Measurements from ENCODE around the gene ZNF254.
"Not testable (repeated sequence)": the region's sequence is repeated elsewhere in the genome, so short reads cannot be mapped to it uniquely, and the experiment has no call there.

The ZNF254 gene

GRCh38 chr19:24063295-24063694 lies 23.7 kb upstream of the ZNF254 start:
- Mint-ChIP-seq H3K27ac (no peak overlapping the region), H3K4me1 (no peaks in the 10 kb centered on the region), H3K36me3 (peaks cover 35% of the 10 kb centered on the region), H3K4me3 (no peak overlapping the region), H3K27me3 (no peaks in the 10 kb centered on the region), H3K9me3 (no peaks in the 10 kb centered on the region)

GRCh38 chr19:24064175-24064574 lies 22.8 kb upstream of the ZNF254 start:
- Mint-ChIP-seq H3K27ac (no peak overlapping the region), H3K9me3 (no peaks in the 10 kb centered on the region), H3K36me3 (peaks cover 30% of the 10 kb centered on the region), H3K4me1 (no peaks in the 10 kb centered on the region), H3K4me3 (no peak overlapping the region), H3K27me3 (no peaks in the 10 kb centered on the region)

- Mint-ChIP-seq H3K4me1 (no peaks in the 10 kb centered on the region), H3K36me3 (peaks cover 22% of the 10 kb centered on the region), H3K4me3 (no peak overlapping the region), H3K9me3 (no peaks in the 10 kb centered on the region), H3K27me3 (no peaks in the 10 kb centered on the region), H3K27ac (no peak overlapping the region)
Observed at GRCh38 chr19:24065243-24065642, 21.7 kb upstream of the ZNF254 start.

GRCh38 chr19:24065865-24066604 lies 21.0 kb upstream of the ZNF254 start:
- H3K36me3 Mint-ChIP-seq = peaks cover 14% of the 10 kb centered on the region
- no peaks in the 10 kb centered on the region for H3K4me1 Mint-ChIP-seq
- no peak overlapping the region for H3K27ac Mint-ChIP-seq
- no peaks in the 10 kb centered on the region for H3K27me3 Mint-ChIP-seq
- no peak overlapping the region for H3K4me3 Mint-ChIP-seq
- no peaks in the 10 kb centered on the region for H3K9me3 Mint-ChIP-seq

GRCh38 chr19:24069905-24070657 lies 16.9 kb upstream of the ZNF254 start:
- no peaks in the 10 kb centered on the region for H3K27me3 Mint-ChIP-seq
- no peak overlapping the region for H3K27ac Mint-ChIP-seq
- no peaks in the 10 kb centered on the region for H3K9me3 Mint-ChIP-seq
- no peak overlapping the region for H3K4me3 Mint-ChIP-seq
- H3K4me1 Mint-ChIP-seq = peaks cover 1% of the 10 kb centered on the region
- H3K36me3 Mint-ChIP-seq = peaks cover 24% of the 10 kb centered on the region

GRCh38 chr19:24071078-24071477 lies 15.9 kb upstream of the ZNF254 start:
- H3K9me3 Mint-ChIP-seq = no peaks in the 10 kb centered on the region
- H3K27me3 Mint-ChIP-seq = no peaks in the 10 kb centered on the region
- H3K27ac Mint-ChIP-seq = no peak overlapping the region
- H3K4me1 Mint-ChIP-seq = peaks cover 4% of the 10 kb centered on the region
- H3K36me3 Mint-ChIP-seq = peaks cover 25% of the 10 kb centered on the region
- H3K4me3 Mint-ChIP-seq = no peak overlapping the region

GRCh38 chr19:24072720-24073119 lies 14.3 kb upstream of the ZNF254 start:
- H3K27ac Mint-ChIP-seq = no peak overlapping the region
- H3K36me3 Mint-ChIP-seq = peaks cover 22% of the 10 kb centered on the region

GRCh38 chr19:24073807-24074206 lies 13.2 kb upstream of the ZNF254 start:
- H3K27me3 Mint-ChIP-seq = no peaks in the 10 kb centered on the region
- H3K9me3 Mint-ChIP-seq = no peaks in the 10 kb centered on the region
- H3K4me3 Mint-ChIP-seq = no peak overlapping the region
- H3K4me1 Mint-ChIP-seq = peaks cover 4% of the 10 kb centered on the region
- H3K36me3 Mint-ChIP-seq = peaks cover 20% of the 10 kb centered on the region
- no peak overlapping the region for H3K27ac Mint-ChIP-seq

More at GRCh38 chr19:24072720-24073119, 14.3 kb upstream of the ZNF254 start:
- Mint-ChIP-seq H3K4me3 (no peak overlapping the region), H3K27me3 (no peaks in the 10 kb centered on the region), H3K4me1 (peaks cover 4% of the 10 kb centered on the region), H3K9me3 (no peaks in the 10 kb centered on the region)

GRCh38 chr19:24074720-24075454 lies 12.1 kb upstream of the ZNF254 start:
- Mint-ChIP-seq H3K36me3 (peaks cover 25% of the 10 kb centered on the region), H3K27ac (no peak overlapping the region)

GRCh38 chr19:24075530-24075929 lies 11.5 kb upstream of the ZNF254 start:
- not testable (repeated sequence) for H3K4me1 Mint-ChIP-seq, H3K4me3 Mint-ChIP-seq, H3K9me3 Mint-ChIP-seq, H3K27ac Mint-ChIP-seq, H3K27me3 Mint-ChIP-seq
- H3K36me3 Mint-ChIP-seq = peaks cover 25% of the 10 kb centered on the region

More at GRCh38 chr19:24074720-24075454, 12.1 kb upstream of the ZNF254 start:
- H3K4me1 Mint-ChIP-seq = peaks cover 4% of the 10 kb centered on the region
- no peaks in the 10 kb centered on the region for H3K27me3 Mint-ChIP-seq
- no peak overlapping the region for H3K4me3 Mint-ChIP-seq
- H3K9me3 Mint-ChIP-seq = no peaks in the 10 kb centered on the region

- Mint-ChIP-seq H3K27ac (no peak overlapping the region), H3K4me3 (no peak overlapping the region), H3K36me3 (peaks cover 24% of the 10 kb centered on the region), H3K9me3 (no peaks in the 10 kb centered on the region), H3K4me1 (peaks cover 4% of the 10 kb centered on the region), H3K27me3 (no peaks in the 10 kb centered on the region)
Observed at GRCh38 chr19:24078680-24079079, 8.3 kb upstream of the ZNF254 start.

GRCh38 chr19:24081056-24081455 lies 5.9 kb upstream of the ZNF254 start:
- H3K4me1 Mint-ChIP-seq = no peaks in the 10 kb centered on the region
- no peaks in the 10 kb centered on the region for H3K27me3 Mint-ChIP-seq
- no peak overlapping the region for H3K4me3 Mint-ChIP-seq
- H3K36me3 Mint-ChIP-seq = peaks cover 11% of the 10 kb centered on the region
- no peak overlapping the region for H3K27ac Mint-ChIP-seq
- H3K9me3 Mint-ChIP-seq = no peaks in the 10 kb centered on the region

GRCh38 chr19:24098359-24098758 lies 11.4 kb downstream of the ZNF254 start:
- no peaks in the 10 kb centered on the region for H3K27me3 Mint-ChIP-seq
- no peak overlapping the region for H3K4me3 Mint-ChIP-seq
- H3K27ac Mint-ChIP-seq = no peak overlapping the region
- H3K9me3 Mint-ChIP-seq = peaks cover 8% of the 10 kb centered on the region
- peaks cover 47% of the 10 kb centered on the region for H3K36me3 Mint-ChIP-seq
- H3K4me1 Mint-ChIP-seq = peaks cover 38% of the 10 kb centered on the region

- Mint-ChIP-seq H3K4me3 (no peak overlapping the region), H3K4me1 (peaks cover 28% of the 10 kb centered on the region), H3K9me3 (peaks cover 8% of the 10 kb centered on the region), H3K36me3 (peaks cover 54% of the 10 kb centered on the region), H3K27me3 (no peaks in the 10 kb centered on the region), H3K27ac (no peak overlapping the region)
Observed at GRCh38 chr19:24099829-24100228, 12.8 kb downstream of the ZNF254 start.

GRCh38 chr19:24100597-24100996 lies 13.6 kb downstream of the ZNF254 start:
- H3K27ac Mint-ChIP-seq = not testable (repeated sequence)

More at GRCh38 chr19:24100597-24100996, 13.6 kb downstream of the ZNF254 start:
- H3K4me1 Mint-ChIP-seq = peaks cover 20% of the 10 kb centered on the region
- H3K36me3 Mint-ChIP-seq = peaks cover 52% of the 10 kb centered on the region
- H3K9me3 Mint-ChIP-seq, H3K4me3 Mint-ChIP-seq, H3K27me3 Mint-ChIP-seq: not testable (repeated sequence)

All from activated naive CD4-positive, alpha-beta T cell treated with anti-CD3 and anti-CD28 coated beads, Interleukin-2, amount 50 U/mL, for 24 hours (primary cell).